SKM-1 treated with dmso at 0.1 percent for 144 hours (cell line): Measurements from ENCODE around the gene CYTH2.

Source experiments
- DNase-seq: peaks from one replicate; lab custom pipeline; 2025; ENCODE audit not compliant: unreplicated experiment; lab: John Stamatoyannopoulos, UW

Gene CYTH2

DNA sequence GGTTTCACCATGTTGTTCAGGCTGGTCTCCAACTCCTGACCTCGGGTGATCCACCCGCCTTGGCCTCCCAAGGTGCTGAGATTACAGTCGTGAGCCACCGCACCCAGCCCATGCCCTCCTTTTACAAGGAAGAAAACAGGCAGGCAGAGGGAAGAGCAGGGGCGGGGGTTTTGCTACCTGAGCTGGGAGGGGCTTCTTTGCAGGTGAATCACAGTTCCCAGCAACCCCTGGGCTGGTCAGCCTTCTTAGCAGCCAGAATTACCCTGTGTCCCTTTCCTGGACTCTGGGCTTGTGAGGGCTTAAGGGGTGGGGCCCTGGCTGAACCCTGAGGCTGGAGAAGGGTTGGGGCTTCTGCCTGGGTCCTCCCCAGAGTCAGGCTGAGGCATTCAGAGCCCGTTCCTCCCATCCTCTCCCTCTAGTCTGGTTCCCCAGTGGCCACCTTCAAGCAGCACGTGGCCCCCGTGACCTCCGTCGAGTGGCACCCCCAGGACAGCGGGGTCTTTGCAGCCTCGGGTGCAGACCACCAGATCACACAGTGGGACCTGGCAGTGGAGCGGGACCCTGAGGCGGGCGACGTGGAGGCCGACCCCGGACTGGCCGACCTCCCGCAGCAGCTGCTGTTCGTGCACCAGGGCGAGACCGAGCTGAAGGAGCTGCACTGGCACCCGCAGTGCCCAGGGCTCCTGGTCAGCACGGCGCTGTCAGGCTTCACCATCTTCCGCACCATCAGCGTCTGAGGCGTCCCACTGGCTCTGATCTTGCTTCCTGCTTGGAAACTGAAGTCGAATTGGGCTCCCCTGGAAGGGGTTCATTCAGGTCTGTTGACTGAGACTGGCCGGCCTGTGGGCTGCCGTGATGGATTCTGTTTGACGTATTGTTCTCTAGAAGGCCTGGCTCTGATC lies 16.6 kb upstream of the CYTH2 start:
- no peak for DNase-seq

DNA sequence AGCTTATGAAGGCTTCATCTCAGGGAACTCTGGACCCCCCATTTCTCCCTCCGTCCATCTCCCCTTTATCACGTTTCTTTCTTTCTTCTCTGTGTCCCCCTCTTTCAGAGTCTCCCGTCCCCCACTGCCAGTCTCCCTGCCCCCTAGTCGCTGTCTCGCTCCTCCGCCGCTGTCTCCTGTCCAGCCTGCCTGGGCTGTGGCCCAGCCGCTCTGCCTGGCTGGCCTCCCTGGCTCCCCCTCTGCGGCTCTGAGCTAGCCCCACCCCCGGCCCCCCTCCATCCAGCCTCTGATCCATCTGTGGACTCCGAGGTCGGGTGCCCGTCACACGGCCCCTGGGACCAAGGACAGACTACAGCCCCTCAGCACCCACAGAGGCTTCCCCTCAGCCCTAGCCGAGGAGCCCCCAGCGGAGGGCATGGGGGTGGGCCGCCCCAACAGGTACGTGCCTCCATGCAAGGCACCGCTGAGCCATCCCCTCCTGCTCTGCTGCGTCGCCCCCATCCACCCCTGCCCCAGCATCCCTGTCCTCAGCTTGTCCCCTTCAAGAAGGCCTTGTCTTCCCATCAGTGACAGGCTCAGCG lies 14.9 kb upstream of the CYTH2 start:
- DNase-seq, result no peak

DNA sequence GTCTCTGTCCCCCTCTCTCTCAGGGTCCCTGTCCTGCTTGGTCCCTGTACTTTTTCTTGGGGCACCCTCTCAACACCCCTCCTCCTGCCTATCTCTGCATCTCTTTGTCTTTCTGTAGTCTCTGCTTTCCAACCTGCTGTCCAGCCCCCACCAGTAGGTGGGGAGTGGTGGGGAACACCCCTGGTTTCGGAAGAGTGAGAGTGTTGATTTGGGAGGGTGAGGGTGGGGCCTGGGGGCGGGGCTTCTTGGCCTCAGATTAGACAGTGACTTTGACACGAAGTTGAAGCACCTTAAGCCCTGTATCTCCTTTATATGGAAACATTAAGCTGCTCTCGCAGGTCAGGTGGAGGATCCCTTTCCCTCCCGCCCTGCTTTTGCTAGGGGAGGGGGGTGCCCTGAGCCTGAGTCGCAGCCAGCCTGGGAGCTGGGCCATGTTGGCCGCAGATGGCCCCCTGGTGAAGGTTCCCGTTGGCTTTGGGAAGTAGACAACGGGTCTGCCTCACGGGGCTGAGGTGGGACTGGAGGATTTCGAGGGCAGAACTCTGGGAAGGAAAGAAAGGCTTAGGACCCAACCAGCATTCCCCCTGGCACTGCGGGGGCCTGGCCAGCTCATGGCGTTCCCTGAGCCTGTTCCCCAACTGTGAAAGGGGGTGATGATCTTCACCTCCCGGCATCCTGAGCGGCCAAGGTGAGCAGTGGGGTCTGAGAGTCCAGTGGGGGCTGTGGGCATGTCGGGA lies 13.8 kb upstream of the CYTH2 start, which contains the start of gene KCNJ14:
TSS of gene KCNJ14 (plus strand) at position 404 of the 737 bp plus-strand sequence. CDS start 6,151 bp downstream, outside the sequence.
- DNase-seq, result no peak

DNA sequence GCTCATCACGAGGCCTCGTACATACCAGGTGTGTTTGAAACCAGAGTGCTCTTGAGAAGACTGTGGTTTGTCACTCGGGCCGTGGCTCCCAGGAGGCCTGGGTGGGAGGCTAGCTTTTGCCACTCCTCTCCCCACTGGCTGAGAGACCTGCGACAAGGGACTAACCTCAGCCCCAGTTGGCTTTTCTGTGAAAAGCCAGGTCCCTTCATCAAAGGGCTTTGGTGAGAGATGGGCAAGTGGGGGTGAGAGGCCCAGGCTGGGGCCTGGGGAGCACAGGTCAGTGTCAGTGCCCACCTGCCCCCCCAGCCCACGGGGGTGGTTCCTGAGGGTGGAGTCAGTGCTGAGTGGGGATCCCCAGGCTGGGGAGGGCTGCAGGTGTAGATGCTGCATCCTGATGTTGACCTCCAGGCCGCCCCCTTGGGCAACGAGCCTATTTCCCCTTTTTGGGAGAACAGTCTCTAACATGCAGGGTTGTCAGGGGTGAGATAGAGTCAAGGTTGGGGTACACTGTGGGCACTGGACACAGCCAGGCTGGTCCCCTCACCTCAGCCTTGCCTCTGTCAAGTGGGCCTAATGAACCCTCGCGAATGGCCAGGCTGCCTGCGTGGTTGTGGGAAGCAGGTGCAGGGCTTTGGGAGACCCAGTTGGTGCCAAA lies 13.1 kb upstream of the CYTH2 start:
- DNase-seq, result no peak

DNA sequence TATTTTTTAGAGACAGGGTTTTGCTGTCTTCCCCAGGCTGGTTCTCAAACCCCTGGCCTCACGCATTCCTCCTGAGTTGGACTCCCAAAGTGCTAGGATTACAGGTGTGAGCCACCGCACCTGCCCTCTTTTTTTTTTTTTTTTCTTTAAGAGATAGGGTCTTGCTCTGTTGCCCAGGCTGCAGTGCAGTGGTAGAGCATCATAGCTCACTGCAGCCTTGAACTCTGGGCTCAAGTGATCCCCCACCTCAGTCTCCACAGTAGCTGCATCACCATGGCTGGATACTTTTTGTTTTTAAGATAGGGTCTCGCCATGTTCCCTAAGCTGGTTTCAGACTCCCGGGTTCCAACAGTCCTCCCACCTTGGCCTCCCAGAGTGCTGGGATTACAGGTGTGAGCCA lies 12.3 kb upstream of the CYTH2 start:
- DNase-seq, result no peak

DNA sequence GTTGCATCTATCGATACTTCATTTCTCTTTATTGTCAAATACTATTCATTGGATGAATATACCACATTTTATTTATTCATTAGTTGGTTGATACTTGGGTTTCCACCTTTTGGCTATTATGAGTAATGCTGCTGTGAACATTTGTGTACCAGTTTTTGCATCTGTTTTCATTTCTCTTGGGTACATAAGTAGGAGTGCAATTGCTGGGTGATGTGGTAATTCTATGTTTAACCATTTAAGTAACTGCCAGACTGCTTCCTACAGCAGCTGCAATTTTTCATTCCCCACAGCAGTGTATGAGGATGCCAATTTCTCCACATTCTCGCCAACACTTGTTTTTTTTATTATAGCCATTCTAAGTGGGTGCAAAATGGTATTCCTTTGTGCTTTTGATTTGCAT lies 11.2 kb upstream of the CYTH2 start:
- no peak for DNase-seq

DNA sequence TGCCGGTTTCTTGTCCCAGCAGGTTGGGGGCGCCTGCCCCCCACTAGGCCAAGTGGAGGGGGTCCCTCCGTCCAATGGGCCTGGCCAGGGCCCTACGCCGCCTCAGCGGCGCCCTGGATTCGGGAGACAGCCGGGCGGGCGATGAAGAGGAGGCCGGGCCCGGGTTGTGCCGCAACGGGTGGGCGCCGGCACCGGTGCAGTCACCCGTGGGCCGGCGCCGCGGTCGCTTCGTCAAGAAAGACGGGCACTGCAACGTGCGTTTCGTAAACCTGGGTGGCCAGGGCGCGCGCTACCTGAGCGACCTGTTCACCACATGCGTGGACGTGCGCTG lies 7.6 kb upstream of the CYTH2 start:
- DNase-seq, result no peak

DNA sequence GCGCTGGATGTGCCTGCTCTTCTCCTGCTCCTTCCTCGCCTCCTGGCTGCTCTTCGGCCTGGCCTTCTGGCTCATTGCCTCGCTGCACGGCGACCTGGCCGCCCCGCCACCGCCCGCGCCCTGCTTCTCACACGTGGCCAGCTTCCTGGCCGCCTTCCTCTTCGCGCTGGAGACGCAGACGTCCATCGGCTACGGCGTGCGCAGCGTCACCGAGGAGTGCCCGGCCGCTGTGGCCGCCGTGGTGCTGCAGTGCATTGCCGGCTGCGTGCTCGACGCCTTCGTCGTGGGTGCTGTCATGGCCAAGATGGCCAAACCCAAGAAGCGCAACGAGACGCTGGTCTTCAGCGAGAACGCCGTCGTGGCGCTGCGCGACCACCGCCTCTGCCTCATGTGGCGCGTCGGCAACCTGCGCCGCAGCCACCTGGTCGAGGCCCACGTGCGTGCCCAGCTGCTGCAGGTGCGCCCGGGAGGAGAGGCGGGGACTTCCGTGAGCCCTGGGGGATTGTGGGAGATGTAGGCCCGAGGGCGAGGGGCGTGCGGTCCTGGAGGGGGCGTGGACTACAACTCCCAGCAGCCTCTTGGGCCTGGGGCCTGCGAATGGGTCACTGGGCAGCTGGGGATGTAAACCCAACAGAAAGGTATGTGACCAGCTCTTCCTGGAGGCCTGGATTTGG lies 7.0 kb upstream of the CYTH2 start:
- DNase-seq, result no peak

DNA sequence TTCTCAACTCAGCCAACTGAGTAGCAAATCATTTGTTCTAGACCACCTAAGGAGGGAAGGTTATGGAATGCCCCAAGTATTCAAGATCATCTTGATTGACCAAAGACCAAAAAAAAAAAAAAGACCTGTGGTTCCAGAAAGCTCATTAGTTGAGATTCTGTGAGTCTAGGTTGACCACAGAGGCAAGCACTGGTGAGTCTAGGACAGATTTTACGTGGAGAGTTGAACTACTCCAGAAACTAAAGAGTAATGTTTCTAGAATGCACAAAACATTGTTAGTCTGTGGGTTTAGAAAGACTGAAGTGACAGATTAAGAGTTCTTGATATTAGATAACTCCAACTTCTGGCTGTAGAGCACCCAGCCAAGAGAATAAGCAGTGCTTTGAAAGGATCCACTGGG lies 4.0 kb upstream of the CYTH2 start:
- DNase-seq, result no peak

DNA sequence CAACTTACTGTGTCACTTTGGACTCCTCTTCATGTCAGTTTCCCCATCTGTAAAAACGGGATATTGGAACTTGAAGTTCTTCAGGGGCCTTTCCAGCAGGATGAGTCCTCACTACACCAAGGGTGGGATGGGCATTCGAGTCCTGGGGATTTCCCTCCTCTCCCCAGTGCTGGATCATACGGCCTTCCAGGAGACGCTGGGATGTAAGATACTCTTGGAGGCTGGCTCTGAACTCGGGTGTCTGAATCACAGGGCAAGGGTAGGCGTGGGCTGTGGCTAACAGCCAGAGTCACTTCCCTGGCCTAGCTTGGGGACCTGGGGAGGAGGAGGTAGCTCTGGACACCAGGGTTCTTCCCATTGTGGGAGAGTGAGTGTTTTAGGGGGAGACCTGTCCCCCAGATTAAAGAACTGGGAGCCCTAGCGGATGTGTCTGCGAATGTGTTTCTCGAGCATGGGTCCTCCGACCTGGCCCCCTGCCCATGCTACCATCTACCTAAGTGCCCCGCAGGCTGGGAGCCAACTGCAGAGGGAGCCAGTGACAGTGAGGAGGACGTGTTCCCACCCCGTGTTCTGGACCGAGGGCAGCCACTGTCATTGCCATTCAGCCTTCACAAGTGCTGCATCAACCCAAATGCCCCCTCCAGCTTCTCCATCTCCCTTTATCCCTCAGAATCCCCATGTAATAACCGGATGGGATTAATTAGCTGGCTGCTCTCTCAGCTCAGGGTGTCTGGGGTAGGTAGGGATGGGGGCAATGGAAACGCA lies 2.4 kb upstream of the CYTH2 start:
- DNase-seq, result no peak

DNA sequence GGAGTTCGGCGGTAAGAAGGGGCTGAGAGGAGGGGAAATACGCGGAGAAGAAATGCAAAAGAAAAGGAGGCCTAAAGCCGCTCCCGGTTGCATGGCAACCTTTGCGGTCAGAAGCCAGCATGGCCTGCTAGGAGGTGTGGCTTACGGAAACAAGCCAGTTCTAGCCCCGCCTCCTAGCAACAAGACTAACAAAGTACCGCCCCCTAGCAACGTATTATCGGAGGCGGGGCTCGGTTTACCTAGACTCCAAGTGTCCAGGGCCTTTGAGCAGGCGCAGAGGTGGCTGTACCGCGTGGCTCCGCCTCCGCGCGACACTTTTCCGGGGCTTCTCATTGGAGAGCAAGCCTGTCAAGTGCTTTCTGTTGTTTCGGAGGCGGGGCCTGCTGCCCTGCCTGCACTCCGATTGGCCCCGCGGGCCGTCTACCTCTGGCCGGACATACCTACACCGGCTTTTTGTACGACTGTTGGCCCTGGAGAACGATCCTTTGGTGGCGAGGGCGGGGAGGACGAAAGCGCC lies 339 bp upstream of the CYTH2 start:
- peak; percentile 99 for DNase-seq

DNA sequence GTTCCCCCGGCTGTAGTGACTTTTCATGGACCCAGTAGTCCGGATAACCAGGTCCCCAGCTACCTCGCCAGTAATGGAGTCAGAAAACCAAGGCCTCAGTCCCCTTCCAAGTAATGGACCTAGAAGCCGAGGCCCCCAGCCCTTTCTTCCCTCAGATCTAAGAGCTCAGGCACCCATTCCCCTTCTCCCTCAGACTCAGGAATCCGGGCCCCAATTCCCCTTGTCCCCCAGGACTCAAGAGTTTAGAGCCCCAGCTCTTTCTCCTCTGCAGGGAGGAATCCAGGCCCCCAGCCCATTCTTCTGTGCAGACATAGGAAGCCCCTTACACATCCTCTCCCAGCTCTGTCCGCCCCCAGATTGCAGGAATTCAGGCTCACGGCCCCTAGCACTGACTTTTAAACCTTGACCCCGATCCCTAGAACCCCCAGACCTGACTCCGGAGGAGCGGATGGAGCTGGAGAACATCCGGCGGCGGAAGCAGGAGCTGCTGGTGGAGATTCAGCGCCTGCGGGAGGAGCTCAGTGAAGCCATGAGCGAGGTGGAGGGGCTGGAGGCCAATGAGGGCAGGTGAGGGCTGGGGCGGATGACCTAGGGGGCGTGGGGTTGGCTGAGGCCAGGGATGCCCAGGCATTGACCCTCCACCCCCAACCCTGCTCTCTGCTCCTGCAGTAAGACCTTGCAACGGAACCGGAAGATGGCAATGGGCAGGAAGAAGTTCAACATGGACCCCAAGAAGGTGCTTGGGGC lies 938 bp downstream of the CYTH2 start:
- no peak for DNase-seq

DNA sequence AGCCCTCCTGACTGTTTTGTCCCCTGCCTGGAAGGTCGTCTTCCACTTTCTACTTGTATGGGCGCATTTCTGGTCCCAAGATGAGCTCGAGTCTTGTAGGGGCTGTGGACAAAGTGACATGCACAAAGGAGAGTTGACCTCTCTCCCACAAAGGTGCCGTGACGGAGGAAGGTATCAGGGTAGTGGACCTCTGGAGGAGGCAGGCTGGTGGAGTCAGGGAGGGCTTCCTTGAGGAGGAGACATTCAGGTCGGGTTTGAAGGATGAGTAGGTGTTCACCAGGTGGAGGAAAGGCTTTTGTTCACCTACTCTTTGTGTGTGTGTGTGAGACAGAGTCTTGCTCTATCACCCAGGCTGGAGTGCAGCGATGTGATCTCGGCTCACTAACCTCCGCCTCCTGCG lies 1.7 kb downstream of the CYTH2 start:
- DNase-seq, result no peak

DNA sequence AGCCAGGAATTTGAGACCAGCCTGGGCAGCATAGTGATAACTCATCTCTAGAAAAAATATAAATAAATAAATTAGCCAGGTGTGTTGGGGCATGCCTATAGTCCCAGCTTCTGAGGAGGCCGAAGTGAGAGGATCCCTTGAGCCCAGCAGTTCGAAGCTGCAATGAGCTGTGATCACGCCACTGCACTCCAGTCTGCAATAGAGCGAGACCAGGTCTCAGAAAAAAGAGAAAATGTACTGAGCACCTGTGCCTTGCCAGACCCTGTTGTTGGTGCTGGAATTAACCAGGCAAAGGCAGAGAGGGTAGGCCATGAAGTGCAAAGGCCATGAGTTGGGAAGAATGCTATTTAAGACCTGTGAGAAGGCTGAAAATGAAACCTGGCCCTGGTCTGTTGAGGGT lies 2.7 kb downstream of the CYTH2 start:
- no peak for DNase-seq

DNA sequence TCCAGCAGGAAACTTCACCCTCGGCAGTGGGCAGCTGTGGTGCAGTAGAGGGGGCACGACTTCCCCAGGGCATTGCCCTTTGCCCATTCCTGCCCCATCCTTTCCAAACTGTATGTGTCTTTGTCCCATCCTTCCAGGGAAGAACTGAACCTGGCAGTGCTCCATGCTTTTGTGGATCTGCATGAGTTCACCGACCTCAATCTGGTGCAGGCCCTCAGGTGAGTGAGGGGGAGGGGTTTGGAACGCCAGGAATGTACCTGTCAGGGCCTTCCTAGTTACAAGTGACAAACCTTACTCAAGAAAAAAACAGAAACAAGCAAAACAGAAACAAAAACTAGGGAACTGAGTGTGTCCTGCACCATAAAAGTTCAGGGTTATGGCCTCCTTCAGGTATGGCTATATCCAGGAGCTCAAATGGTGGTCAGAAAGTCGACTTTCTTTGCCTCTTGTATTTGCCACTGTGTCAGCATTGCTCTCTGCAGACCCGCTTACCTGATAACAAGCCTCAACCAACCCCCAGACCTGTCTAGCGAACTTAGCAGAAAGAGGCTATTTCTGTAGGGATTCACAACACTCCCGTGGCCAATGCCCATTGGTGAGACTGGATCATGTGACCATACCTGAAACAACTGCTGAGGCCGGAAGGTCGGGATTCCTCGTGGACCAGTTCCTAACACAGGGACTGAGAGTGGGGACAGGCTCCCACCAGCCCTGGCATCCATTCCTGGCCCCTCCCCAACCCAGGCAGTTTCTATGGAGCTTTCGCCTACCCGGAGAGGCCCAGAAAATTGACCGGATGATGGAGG lies 4.2 kb downstream of the CYTH2 start:
- DNase-seq, result no peak

DNA sequence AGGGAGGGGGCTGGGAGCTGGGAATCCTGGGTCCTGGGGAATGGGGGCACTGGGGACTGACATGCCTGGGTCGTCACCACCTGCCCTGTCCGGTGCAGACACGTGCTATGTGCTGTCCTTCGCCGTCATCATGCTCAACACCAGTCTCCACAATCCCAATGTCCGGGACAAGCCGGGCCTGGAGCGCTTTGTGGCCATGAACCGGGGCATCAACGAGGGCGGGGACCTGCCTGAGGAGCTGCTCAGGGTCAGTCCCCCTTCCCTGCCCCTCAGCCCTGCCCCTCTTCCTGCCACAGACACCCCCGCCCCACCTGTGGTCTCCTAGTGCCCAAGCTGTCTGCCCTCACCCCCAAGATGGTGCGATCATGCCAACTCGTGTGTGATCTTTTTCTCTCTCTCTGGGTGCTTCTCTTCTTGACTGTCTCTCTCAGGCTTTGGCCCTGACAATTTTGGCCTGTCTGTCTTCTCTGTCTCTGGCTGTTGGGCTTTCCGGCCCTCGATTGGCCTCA lies 5.0 kb downstream of the CYTH2 start:
- no peak for DNase-seq

DNA sequence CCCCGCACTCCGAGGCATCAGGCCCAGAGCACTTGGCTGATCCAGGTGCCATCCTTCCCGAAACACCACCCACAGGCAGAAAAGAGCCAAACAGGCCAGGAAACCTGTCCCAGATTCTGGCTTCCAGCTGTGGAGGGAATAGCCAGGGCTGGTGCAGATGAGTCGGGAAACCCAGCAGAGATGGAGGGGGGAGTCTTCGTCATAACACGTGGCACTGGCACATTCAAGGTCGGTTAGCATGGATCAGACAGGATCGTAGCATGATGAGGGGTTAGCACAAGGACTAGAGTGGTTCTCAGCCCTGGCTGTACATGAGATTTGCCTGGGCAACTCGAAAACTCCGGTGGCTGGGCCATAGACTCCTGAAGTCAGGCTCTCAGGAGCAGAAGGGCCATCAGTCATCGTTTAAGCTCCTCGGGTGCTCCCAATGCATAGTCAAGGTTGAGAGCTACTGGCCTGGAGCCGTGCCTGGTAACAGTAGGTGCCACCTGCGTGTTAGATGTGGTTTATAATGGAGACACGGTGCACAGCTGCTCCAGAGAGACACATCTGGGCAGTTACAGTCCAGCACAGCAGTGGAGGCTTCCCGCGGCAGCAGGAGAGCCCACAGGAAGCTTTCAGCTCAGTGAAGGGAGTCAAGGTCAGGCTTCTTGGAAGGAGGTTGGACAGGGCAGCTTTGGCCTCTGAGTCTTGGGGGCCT lies 6.3 kb downstream of the CYTH2 start:
- DNase-seq, result no peak

DNA sequence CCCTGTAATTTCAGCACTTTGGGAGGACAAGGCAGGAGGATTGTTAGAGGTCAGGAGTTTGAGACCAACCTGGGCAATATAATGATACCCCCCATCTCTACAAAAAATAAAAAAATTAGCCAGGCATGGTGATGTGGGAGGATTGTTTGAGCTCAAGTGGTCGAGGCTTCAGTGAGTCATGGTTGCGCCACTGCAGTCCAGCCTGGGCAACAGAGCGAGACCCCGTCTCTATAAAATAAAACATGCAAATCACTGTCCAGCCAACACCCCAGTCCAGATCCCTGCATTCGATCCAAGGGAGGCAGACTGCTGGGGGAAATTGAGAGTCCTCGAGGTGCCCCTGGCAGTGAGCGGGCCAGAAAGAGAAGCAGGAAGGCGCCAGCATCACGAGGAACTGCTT lies 7.0 kb downstream of the CYTH2 start:
- no peak for DNase-seq
